ENCODE measurements around the gene SRGAP1. TPM values are rescaled to one million over a fixed set of nuclear protein-coding genes. Genes with fewer than 3 reads are reported as not detected.

SRGAP1 gene
- total RNA-seq, 1 donor from 2014 or later = 9.7 TPM

DNA sequence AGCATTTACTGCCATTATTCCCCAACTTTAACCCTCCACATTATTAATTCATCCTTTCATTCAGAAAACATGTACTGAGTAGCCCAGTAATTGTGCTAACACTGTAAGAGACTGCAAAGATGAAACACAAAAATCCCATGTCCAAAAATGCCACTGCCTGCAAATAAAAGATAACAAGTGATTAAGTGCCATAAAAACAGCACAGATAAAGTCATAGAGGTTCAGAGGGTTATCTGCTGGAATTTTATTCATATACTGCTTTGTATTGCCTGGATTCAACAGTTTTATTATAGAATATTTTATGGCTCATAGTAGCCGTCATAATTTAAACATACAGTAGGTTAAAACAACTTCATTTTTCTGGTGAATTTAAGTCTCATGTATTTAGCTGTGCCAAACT is 199.7 kb downstream of the SRGAP1 start:
- TF ChIP-seq, protein P1, sequence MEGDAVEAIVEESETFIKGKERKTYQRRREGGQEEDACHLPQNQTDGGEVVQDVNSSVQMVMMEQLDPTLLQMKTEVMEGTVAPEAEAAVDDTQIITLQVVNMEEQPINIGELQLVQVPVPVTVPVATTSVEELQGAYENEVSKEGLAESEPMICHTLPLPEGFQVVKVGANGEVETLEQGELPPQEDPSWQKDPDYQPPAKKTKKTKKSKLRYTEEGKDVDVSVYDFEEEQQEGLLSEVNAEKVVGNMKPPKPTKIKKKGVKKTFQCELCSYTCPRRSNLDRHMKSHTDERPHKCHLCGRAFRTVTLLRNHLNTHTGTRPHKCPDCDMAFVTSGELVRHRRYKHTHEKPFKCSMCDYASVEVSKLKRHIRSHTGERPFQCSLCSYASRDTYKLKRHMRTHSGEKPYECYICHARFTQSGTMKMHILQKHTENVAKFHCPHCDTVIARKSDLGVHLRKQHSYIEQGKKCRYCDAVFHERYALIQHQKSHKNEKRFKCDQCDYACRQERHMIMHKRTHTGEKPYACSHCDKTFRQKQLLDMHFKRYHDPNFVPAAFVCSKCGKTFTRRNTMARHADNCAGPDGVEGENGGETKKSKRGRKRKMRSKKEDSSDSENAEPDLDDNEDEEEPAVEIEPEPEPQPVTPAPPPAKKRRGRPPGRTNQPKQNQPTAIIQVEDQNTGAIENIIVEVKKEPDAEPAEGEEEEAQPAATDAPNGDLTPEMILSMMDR (IDR thresholded peaks at IDR 0.05; ENCODE audit: unreplicated experiment) = no peak
- Mint-ChIP-seq H3K9me3 (peaks cover 10% of the 10 kb centered on the region), H3K4me3 (no peak overlapping the region)

DNA sequence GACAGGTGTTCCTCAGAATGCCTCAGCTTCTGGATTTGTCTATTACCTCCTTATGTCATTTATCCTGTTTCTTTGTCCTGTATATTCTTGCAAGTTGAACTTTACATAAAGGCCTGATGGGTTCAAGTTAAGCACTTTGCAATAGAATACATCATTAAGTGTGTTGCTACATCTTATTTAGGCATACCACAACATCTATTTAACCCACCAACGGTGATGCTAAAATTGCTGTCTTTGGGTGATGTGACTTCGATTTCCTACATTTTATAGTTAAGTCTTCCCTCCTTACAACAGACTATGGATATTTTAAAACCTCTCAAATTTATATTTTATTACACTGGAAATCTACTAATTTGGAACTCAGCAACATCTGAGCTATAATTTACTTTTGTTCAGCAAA is 206.6 kb downstream of the SRGAP1 start:
- H3K36me3 Mint-ChIP-seq = peaks cover 23% of the 10 kb centered on the region
- DNase-seq (ENCODE audit: low spot score in 2 of 2, unreplicated experiment in 2 of 2) = no peak
- H3K9me3 Mint-ChIP-seq = peaks cover 34% of the 10 kb centered on the region
- no peak overlapping the region for H3K27ac Mint-ChIP-seq
- H3K27me3 Mint-ChIP-seq (ENCODE audit: low read depth) = no peaks in the 10 kb centered on the region
- peaks cover 5% of the 10 kb centered on the region for H3K4me1 Mint-ChIP-seq
- no peak overlapping the region for H3K4me3 Mint-ChIP-seq
- TF ChIP-seq, protein P1 (IDR thresholded peaks at IDR 0.05; ENCODE audit: unreplicated experiment) = no peak

More for the DNA sequence above, 199.7 kb downstream of the SRGAP1 start:
- peaks cover 4% of the 10 kb centered on the region for H3K36me3 Mint-ChIP-seq
- peaks cover 18% of the 10 kb centered on the region for H3K4me1 Mint-ChIP-seq
- no peaks in the 10 kb centered on the region for H3K27me3 Mint-ChIP-seq (ENCODE audit: low read depth)
- no peak for DNase-seq (ENCODE audit: low spot score in 2 of 2, unreplicated experiment in 2 of 2)
- H3K27ac Mint-ChIP-seq = no peak overlapping the region

DNA sequence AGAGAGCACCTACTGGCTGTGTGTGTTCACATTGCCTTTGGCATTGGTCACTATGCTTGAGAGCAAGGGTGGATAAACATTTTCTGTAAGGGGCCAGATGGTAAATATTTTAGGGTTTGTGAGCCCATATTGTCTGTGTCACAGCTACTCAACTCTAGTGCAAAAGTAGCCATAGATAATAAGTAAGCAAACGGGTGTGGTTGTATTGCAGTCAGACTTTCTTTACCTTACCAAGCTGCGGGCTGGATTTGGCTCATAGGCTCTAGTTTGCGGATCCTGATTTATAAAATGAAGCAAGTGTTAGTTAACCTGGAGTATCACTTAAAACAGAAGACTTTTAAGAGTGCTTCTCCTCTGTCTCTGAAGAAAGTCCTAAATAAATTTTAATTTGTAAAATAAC is 208.6 kb downstream of the SRGAP1 start:
- TF ChIP-seq, protein P1 (IDR thresholded peaks at IDR 0.05; ENCODE audit: unreplicated experiment) = no peak
- peaks cover 5% of the 10 kb centered on the region for H3K4me1 Mint-ChIP-seq
- no peak overlapping the region for H3K27ac Mint-ChIP-seq

DNA sequence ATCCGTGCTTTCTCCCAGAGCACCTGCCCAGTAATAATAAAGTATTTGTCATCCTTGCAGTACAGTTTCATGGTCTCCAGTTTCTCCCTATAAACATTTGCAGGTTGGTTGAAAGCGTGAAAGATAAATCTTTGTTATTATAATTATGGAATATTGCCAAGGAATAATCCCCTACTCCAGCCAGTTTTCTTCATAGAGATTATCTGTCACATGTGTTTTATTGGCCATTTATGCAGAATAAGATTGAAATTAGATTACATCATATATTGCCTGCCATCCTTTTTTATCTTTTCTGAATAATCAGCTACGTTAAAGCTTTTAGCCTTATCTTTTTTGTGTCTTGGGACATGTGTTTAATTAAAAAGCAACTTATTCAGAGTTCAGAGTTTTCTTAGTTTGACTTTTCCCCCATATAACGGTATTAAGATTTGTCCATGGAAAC is 209.6 kb downstream of the SRGAP1 start:
- Mint-ChIP-seq H3K4me3 (no peak overlapping the region), H3K9me3 (peaks cover 26% of the 10 kb centered on the region), H3K36me3 (peaks cover 19% of the 10 kb centered on the region), H3K4me1 (peaks cover 5% of the 10 kb centered on the region), H3K27me3 (ENCODE audit: low read depth) (no peaks in the 10 kb centered on the region), H3K27ac (no peak overlapping the region)
- DNase-seq (ENCODE audit: low spot score in 2 of 2, unreplicated experiment in 2 of 2) = no peak
- TF ChIP-seq, protein P1 (IDR thresholded peaks at IDR 0.05; ENCODE audit: unreplicated experiment) = no peak

More for the DNA sequence above, 208.6 kb downstream of the SRGAP1 start:
- H3K27me3 Mint-ChIP-seq (ENCODE audit: low read depth) = no peaks in the 10 kb centered on the region
- peaks cover 22% of the 10 kb centered on the region for H3K36me3 Mint-ChIP-seq
- no peak for DNase-seq (ENCODE audit: low spot score in 2 of 2, unreplicated experiment in 2 of 2)
- no peak overlapping the region for H3K4me3 Mint-ChIP-seq
- H3K9me3 Mint-ChIP-seq = peaks cover 35% of the 10 kb centered on the region

DNA sequence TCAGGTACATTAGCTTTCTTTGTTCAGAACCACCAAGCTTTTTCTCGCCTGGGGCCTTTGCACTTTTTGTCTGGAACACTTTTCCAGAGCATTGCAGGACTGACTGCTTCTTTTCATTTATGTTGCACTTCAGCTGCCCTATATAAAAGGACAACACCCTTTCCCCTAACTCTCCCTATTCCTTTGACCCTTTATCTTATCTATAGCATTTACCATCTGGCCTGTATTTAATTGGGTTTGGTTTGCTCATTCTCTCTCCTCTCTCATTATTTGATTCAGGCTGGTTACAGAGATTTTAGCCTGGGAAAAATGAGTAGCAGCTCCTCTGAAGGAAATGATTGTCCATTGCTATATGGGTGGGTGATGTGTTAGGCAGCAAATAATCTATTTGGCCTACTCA is 212.2 kb downstream of the SRGAP1 start:
- Mint-ChIP-seq H3K36me3 (peaks cover 9% of the 10 kb centered on the region), H3K27ac (no peak overlapping the region), H3K4me1 (peaks cover 5% of the 10 kb centered on the region), H3K27me3 (ENCODE audit: low read depth) (no peaks in the 10 kb centered on the region), H3K4me3 (no peak overlapping the region), H3K9me3 (peaks cover 9% of the 10 kb centered on the region)
- TF ChIP-seq, protein P1 (IDR thresholded peaks at IDR 0.05; ENCODE audit: unreplicated experiment) = no peak
- no peak for DNase-seq (ENCODE audit: low spot score in 2 of 2, unreplicated experiment in 2 of 2)

DNA sequence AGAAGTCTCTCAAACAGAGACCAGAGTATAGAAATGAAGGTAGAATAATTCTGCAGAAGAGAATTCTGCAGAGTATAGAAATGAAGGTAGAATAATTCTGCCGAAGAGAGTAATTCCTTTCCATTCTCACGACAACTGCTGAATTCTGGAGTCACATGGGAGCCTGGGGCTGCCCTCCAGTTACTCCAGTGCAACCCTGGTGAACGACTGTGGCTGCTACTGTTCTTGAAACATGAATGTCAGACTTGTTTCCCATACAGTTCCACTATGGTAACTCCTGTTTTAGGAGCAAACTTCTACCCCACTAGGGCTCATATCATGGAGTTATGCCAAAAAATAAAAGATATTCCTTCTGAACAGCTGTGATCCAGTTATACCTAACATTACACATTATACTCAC is 213.2 kb downstream of the SRGAP1 start:
- peaks cover 6% of the 10 kb centered on the region for H3K9me3 Mint-ChIP-seq
- H3K4me3 Mint-ChIP-seq = no peak overlapping the region
- no peaks in the 10 kb centered on the region for H3K27me3 Mint-ChIP-seq (ENCODE audit: low read depth)
- peaks cover 6% of the 10 kb centered on the region for H3K36me3 Mint-ChIP-seq
- no peak for DNase-seq (ENCODE audit: low spot score in 2 of 2, unreplicated experiment in 2 of 2)
- H3K27ac Mint-ChIP-seq = no peak overlapping the region
- H3K4me1 Mint-ChIP-seq = peaks cover 9% of the 10 kb centered on the region
- TF ChIP-seq, protein P1 (IDR thresholded peaks at IDR 0.05; ENCODE audit: unreplicated experiment) = no peak

Measured in mesothelial cell of epicardium (in vitro differentiated cells).